ENCODE results near the gene ADGRG6.
"Not testable (repeated sequence)": the region's sequence is repeated elsewhere in the genome, so short reads cannot be mapped to it uniquely, and the experiment has no call there.

Gene ADGRG6

DNA sequence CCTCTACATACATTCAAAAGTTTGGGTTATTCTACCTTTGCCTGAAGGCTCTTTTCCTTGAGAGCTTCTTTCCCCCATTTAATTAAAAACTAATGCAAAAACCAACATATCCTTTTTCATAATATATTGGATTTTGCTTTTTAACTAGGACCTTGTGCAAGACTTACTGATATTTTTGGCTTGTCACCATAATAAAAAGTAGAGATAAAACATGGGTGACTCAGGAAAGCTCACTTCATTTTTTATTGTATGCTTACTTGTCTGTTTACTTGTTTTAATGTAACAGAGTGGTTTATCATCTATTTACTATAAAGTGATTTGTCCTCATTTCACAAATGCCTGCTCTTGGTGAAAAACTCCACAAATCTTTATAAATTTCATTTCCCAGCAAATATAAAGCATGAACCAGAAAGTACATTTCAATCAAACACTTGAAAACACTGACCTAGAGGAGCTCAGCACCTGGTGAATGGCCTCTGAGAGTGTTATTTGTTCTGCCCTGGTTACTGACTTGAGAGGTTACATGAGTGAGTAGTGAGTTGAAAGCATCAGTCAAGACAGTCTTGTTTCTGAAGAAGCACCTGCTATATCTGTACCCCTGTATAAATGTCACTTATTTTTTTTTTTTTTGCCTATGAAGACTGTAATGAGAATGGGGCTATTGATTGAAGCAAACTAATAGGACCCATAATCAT is 20.8 kb downstream of the ADGRG6 start:
- no peak for DNase-seq

DNA sequence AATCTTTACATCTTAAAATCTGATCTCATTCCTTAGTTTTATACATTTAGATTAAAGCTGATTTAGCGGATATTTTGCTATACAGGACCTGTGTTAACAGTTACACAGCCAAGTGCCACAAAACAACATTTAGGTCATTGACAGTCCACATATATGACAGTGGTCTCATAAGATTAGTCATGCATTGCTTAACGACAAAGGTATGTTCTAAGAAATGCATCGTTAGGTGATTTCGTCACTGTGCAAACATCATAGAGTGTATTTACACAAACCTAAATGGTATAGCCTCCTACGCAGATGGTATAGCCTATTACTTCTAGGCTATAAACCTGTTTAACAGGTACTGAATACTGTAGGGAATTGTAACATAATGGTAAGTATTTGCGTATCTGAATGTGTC is 21.6 kb downstream of the ADGRG6 start:
- DNase-seq: no peak

GRCh38 chr6:142324111-142324510 is 22.3 kb downstream of the ADGRG6 start:
- DNase-seq: no peak

DNA sequence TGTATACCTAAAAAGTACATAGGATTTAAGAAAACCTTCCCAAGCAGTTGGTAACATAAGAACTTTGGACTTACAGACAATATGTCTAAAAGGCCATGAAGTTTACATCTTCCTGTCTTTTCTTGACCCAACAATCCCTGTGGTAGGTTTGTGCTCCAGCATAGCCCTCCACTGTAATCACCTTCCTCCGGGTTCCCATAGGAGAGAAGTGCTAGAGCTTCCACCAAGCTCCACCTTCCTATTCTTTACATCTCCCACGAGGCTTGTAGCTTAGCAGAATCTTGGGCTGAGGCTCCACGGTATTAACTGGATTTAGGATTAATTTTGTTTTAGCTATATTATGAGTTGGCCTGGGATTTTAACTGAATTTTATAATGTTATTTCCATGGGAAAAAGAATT is 23.3 kb downstream of the ADGRG6 start:
- DNase-seq: no peak

DNA sequence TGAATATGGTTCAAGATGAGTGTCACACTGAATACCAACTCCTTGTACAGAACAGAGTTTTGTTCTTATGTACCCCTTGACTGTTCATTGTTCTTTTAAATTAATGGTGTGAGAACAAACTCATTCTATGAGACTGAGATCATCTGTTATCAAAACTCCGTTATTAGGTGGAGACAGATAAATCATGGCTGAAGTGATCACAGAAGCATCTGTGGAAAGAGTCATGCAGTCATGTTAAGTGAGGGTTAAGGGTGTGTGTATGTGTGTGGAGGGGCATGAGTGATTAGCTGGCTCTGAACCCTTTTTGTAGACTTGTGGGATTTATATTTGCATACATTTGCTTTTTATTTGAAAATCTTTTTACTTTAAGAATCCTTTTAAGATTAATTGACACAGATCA is 24.7 kb downstream of the ADGRG6 start:
- DNase-seq: no peak

GRCh38 chr6:142328070-142328469 is 26.3 kb downstream of the ADGRG6 start:
- DNase-seq: no peak

DNA sequence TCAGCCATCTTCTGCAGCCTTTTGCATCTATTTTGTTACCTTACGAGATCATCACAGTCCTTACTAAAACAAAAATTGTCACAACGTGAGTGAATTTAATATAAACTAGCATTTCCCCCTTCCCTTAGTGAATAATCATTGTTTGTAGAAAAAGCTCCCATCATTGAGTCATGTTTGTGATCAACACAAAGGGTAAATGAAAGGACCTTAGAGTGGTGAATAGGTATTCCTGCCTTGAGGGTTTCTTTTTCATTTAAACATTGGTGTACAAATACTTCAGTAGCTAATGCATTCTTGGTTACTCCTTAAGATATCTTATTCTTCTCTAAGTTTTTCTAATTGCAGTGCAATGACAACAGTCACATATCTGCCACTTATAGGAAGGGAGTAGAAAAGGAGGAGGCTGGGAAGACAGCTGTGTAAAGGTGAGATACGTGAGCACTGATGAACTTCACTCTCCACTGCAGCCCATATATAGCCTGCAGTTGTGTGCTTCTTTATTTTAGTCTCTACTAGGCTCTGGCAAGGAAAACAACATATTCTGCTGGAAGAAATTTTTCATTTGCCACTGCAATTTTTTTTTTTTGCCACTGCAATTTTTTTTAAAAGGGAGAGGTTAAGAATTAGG is 27.8 kb downstream of the ADGRG6 start:
- no peak for DNase-seq

- no peak for DNase-seq
Observed at GRCh38 chr6:142331075-142331551, 29.3 kb downstream of the ADGRG6 start.

DNA sequence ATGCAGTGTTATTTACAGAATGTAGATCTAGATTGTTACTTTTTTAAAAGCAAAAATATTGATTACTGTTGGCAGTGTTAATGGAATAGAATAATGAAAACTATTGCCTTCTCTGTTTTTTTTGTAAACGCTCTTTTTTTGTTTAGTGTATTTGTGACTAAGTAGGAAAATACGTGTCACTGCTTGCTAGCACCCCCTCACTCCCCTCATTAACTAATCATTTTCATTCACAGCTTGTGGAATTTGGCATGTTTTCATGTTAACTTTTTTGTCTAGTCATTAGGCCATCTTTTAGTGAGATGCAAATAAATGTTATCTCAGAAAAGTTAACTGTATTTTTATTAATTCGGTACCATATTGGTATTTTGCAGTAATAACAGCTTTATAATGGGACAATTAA is 29.8 kb downstream of the ADGRG6 start:
- no peak for DNase-seq

DNA sequence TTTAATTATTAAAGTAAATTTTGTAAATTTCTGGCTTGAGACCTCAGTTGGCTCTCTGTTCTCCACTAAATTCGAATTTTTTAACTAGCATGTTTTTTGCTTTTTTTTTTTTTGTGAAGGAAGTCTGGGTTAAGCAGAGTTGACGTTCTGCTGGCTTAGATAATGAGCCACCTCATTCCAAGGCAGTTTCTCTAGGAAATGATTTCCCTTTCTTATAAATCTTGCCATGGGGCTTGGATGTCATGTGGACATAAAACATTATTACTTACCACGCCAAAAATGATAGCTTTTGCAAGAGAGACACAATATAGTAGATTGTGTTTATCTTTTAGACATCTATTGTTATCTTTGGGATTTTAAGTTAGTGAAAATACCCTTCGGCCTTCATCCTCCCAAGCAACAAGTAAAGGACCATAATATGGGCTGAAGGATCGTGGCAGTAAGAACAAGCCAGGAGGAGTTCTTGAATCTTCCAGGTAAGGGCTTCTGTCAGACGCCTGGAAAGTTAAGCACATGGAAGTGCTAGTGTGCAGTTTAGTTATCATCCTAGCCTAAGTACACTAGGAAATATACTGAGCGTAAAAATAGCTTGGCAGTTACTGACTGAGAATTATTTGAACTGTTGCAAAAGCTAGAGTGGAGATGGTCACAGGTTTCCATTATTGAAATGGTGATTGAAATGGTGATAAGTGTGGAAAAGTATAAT is 30.7 kb downstream of the ADGRG6 start:
- no peak for DNase-seq

DNA sequence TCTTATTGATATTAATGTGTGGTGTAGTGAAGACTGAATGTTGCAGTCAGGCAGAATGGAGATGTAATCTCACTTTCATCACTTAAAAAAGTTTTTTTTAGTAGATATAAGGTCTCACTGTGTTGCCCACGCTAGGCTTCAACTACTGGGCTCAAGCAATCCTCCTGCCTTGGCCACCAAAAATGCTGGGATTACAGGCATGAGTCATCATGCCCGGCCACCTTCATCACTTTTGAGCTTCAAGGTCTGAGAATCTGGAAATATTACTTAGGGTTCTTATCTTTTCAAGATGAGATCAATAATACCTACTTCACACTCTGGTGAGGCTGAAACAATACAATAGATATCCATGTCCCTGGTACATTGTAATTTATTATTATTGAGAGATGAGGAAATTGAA is 31.6 kb downstream of the ADGRG6 start:
- no peak for DNase-seq

DNA sequence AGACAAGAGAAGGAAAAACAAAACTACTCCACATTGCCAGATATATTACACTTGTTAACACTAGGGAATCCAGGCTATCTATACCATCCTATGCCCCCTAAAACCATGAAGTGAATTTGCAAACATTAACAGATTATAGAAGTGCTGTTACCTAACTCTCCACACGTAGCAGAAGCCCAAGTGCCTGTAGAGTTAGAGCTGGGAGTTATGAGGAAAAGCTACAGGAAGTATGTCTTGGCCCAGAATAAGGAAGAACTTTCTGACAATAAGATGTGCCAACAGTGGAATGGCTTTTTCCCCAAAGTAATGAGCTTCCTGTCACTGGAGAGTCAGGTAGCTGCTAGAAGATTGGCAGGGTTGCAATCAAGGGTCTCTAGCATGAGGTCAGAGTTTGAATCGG is 32.5 kb downstream of the ADGRG6 start:
- DNase-seq: peak; percentile 3

- DNase-seq: no peak
Observed at GRCh38 chr6:142335415-142335814, 33.6 kb downstream of the ADGRG6 start.

DNA sequence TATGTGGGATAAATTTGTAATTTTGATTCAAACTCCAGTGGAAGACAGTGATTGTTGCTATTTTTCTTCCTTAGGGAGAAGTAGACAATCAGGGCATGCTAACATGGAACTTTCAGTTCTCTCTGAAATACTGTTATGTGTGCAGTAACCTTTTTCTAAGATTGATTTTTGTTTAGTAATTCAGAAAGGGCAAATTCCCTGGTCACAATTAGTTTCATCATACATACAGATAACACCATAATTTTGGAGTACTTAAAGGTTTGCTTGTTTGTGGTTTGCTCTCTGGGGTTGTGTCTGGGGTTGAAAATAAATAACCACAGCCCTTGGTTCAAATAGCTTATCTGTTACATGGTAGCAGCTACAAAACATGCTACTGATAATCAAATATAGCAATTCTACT is 34.4 kb downstream of the ADGRG6 start:
- no peak for DNase-seq

DNA sequence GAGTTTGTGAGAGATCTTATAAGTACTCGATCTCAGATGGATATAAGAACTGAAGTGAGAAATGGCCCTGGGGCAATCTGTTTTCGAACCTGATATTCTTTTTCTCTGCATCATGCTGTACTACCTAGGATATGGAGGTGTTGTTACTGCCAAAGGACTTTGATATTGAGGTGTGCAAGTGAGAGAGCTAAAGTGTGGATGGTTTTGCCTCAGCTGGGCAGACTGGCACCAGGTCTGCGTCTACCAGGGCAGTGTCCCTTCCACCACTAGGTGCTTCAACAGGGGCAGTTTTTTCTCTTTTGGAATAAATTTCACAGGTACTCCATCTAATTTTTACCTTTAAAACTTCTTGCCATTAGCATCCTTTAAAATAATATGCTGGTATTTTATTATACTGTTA is 35.0 kb downstream of the ADGRG6 start:
- no peak for DNase-seq

GRCh38 chr6:142339113-142339512 is 37.3 kb downstream of the ADGRG6 start:
- no peak for DNase-seq

DNA sequence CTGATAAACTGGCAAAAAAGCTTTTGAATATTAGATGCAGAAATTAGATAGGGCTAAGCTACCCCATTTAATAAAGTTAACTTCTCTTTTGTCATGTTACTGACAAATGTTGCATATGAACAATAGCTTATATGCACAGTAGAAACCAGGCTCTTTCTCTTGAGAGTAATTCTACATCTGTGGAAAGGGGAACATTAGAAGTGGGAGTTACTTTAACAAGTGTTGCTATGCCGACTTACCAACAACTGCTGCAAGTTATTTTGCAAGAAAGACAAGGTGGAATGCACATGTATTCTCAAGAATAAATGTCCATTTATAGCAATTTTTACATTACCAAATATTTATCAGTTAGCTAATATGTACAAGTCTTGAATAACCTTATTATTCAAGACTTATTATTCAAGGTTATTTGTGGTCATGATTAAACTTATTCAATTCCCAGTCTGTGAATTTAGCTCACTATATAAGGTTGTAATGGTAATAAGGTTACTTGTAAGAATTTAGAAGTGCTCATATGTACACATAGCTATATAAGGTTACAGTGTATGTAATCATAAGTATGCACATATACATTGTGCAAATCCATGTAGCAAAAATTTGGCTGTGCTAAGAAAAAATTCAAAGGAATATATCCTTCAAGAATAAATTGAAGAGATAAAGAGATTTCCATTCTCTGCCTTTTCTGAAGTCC is 38.3 kb downstream of the ADGRG6 start:
- DNase-seq: no peak

- no peak for DNase-seq
Observed at GRCh38 chr6:142341855-142342330, 40.1 kb downstream of the ADGRG6 start.

GRCh38 chr6:142342986-142343385 is 41.2 kb downstream of the ADGRG6 start:
- DNase-seq: no peak

DNA sequence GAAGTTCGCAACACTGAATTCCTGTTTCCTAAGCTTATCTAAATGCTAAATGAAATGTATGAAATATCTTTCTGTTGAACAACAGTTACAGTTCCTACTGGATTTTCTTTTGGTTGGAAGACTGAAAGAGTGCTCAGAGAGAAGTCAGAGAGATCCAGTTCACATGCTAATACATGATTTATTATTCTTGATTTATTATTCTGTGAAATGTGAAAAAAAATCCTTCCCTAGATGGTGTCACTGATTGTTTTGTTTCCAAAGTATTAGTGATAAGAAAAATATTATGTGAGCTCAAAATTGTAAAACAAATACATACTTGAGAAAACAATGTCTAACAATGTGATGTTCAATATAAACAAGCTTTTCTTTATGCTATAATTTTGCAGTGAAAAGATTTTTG is 42.1 kb downstream of the ADGRG6 start:
- DNase-seq: no peak

- DNase-seq: no peak
Observed at GRCh38 chr6:142345261-142345660, 43.5 kb downstream of the ADGRG6 start.

DNA sequence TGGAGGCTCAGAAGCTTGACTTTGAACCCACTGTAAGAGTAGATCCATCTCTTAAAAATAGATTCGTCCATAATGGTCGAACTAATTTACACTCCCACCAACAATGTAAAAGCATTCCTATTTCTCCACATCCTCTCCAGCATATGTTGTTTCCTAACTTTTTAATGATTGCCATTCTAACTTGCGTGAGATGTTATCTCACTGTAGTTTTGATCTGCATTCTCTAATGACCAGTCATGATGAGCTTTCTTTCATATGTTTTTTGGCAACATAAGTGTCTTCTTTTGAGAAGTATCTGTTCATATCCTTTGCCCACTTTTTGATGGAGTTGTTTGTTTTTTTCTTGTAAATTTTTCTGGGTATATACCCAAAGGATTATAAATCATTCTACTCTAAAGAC is 44.4 kb downstream of the ADGRG6 start:
- DNase-seq: not testable (repeated sequence)

DNA sequence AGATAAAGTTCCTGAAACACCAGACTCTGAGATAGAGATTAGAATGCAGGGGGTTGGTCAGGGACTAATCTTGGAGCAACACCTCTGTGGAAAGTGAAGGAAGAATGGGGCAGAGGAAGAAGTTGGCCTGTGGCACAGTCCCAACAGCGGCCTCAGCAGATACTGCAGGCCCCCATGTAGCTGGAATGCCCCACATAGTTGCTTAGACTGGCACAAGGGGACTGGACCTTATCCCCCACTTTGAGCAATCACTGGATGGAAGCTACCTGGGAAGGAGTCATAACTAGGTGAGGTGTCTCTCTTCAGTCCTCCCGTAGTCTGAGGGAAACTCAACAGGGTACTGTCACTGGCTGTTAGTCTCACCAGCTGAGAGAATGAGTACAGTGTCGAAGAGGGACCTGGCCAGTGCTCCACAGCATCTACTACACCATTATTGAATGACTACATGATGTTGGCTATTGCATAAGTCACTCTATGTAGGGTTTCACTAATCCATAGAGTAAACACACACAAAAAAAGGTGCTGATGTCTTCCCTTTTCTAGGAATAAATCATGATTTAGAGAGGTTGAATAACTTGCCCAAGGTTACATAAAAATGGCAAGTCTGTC is 47.5 kb downstream of the ADGRG6 start:
- no peak for DNase-seq

Measured in suppressor macrophage treated with lipopolysaccharide for 4 hours (primary cell).